Aorta (tissue), 5 donors: ENCODE results near the gene RNASE11. TPM values are rescaled to one million over a fixed set of nuclear protein-coding genes. Genes with fewer than 3 reads are reported as not detected.

Source experiments
- ATAC-seq: fragments of 200-7000 bp; cut with Tn5 transposase; one replicate; pipeline ENCODE4 v1.9.1; 2022; ENCODE audit warnings: moderate library complexity; ENCODE audit not compliant: low FRiP score
- DNase-seq, 2 donors: peaks; one replicate each; pipeline ENCODE4 v3.0.0-alpha.2; 2020
- H3K27ac ChIP-seq, 2 donors: one replicate each; pipeline ENCODE4 v1.5.1; 2013; ENCODE audit warnings: low read length in 2 of 2, mild to moderate bottlenecking in 2 of 2, moderate library complexity in 2 of 2, control low read depth in 1 of 2, inconsistent platforms in 1 of 2, low read depth in 1 of 2
- H3K27me3 ChIP-seq, 2 donors: one replicate each; pipeline ENCODE4 v1.6.1; 2013; ENCODE audit warnings: control low read depth in 1 of 2, low read length in 1 of 2, mild to moderate bottlenecking in 1 of 2, moderate library complexity in 1 of 2; ENCODE audit not compliant: insufficient read depth in 2 of 2, control insufficient read depth in 1 of 2
- H3K36me3 ChIP-seq, 2 donors: one replicate each; pipeline ENCODE4 v1.6.1; 2013; ENCODE audit warnings: control low read depth in 1 of 2, low read length in 1 of 2, mild to moderate bottlenecking in 1 of 2; ENCODE audit not compliant: insufficient read depth in 2 of 2, control insufficient read depth in 1 of 2
- H3K4me1 ChIP-seq, 2 donors: one replicate each; pipeline ENCODE4 v1.6.1; 2013; ENCODE audit warnings: low read length in 2 of 2, control low read depth in 1 of 2, mild to moderate bottlenecking in 1 of 2, moderate library complexity in 1 of 2; ENCODE audit not compliant: insufficient read depth in 2 of 2, control insufficient read depth in 1 of 2
- H3K4me3 ChIP-seq, 2 donors: one replicate each; pipeline ENCODE4 v1.5.1; 2013; ENCODE audit warnings: low read length in 2 of 2, control low read depth in 1 of 2, mild to moderate bottlenecking in 1 of 2
- H3K9me3 ChIP-seq: one replicate; pipeline ENCODE4 v1.6.1; 2013; ENCODE audit warnings: mild to moderate bottlenecking, low read length; ENCODE audit not compliant: control insufficient read depth
- WGBS, 2 donors: extraction: QIAGEN DNeasy Blood & Tissue Kit; methylation state at CpG; one replicate each; pipeline ENCODE4 v1.1.7; 2013; 5-methylcytosine and 5-hydroxymethylcytosine counted together
- intact Hi-C, 2 donors: fragments of 100-400 bp; cut with DNase I; formaldehyde crosslinking; loops; one replicate each; pipeline versions ENCODE4 v1.14.2 to v1.15.0; 2022
- long read RNA-seq, 2 donors: library from polyadenylated mRNA; unstranded; transcript quantifications; one replicate each; pipeline ENCODE4 v2.0.0, GENCODE V29; 2020 to 2021
- polyA plus RNA-seq, 2 donors: library from polyadenylated mRNA; stranded (reverse); fragments of 200-250 nt; gene quantifications; one replicate each; pipeline ENCODE4 v1.2.3, GENCODE V29; 2013
- total RNA-seq, 2 donors: library from RNA; stranded (reverse); fragmentation: NEBNext Ultra II Directional; extraction: Animal tissue kit (Norgen Biotek cat#: 25700); gene quantifications; one replicate each; pipeline ENCODE4 v1.2.1, GENCODE V29; 2021
- donor health status: healthy with polysubstance abuse.
- donor health status: Bipolar disorder and iron deficiency.
- donor health status: DM: no; HTN: no; CAD: no.
- donor health status: DM: no; HTN: no; CAD: no.
- donor health status: DM: yes; HTN: yes; CAD: no.

Gene RNASE11
- total RNA-seq = not detected
- polyA plus RNA-seq = not detected
- long read RNA-seq, donor 1 = 0 reads
- long read RNA-seq, donor 2 = 0 reads

DNA sequence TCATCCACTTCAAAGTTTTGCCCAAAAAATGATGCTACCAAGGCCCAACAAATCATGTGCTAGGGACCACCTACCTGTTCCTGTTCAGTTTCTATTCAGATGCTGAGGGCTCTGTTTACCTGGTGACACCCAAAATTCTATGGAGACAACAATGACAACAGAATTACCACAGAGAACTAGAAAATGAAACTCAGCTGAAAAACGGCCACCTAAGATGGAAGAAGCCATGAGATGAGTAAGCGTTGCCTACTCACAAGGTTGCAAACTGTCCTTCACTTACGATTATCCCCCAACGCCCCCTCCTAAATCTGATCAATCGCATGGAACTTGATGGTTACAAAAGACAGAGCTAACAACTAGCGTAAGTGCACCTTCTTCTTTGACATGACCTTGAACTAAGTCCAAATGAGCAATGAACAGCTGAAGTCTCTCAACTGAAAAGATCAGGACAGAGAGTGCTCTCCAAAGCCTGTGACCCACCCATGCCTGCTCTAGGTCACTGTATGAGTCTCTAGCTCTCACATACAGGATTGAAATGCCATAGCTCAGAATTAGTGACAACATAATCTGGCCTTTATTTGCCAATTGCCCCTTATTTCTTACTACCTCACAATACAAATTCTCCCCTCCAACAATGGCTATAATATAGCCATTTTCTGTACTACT is at the start of gene RNASE11:
Gene RNASE11, minus strand, starts transcription at position 513 of the 666 bp plus-strand sequence.
- DNase-seq (no peak), ATAC-seq (no peak)
- peaks cover 0 to 2% of the 10 kb centered on the region in 2 donors for H3K27me3 ChIP-seq
- 85 to 90% methylated on average over 6 of the region's 6 CpGs for WGBS, 2 donors
- no peaks in the 10 kb centered on the region for H3K9me3 ChIP-seq
- no peaks in the 10 kb centered on the region for H3K4me1 ChIP-seq
- H3K4me3 ChIP-seq = no peak within 1 kb of the TSS
- no peak within 1 kb of the TSS for H3K27ac ChIP-seq
- intact Hi-C loops = no loop called here
- no peaks in the 10 kb centered on the region for H3K36me3 ChIP-seq

DNA sequence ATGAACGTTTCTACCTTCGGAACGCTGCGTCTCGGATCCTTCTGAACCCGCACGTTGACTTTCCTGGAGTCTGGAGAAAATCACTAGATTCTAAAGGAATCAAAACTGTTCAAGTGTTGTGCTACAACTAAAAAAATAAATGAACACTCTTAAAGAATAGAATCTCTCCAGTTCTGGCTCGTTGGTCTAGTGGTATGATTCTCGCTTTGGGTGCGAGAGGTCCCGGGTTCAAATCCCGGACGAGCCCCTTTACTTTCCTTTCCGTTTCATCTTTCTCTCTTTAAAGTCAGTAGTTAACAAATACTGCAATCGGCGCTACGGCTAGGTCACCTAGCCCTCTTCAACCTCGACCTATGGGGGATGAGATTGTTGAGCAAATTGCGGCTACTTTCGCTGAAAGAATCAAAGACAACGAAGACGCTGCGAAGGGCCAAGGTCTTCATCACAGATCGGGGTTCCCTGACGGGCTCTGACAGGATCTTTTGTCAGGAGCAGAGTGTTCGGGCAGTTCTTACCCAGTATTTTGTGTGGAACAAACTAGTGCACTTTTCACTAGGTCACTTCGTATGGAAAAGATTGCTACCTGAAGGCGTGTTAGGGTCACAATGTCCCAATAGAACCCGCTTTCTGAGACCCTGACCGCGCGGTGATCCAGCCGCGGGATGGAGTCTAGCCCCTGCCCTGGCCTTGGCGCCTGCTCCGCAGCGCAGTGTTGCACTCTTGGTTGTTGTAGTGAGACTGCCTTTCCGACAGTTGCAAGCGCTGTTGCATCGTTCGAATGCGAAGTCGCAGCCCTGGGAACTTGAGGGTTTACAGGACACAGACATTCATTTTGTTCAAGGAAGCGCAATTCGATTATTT is 45.3 kb upstream of the RNASE11 start:
- intact Hi-C loops = loop anchor here in 1 of 2 donors (5.0 kb wide), 1 partner anchor 49 kb away; the partner anchor contains the start of gene RNASE4
- Histone ChIP-seq H3K9me3 (no peaks in the 10 kb centered on the region), H3K36me3 (no peaks in the 10 kb centered on the region), H3K4me3 (no peak overlapping the region), H3K27ac (no peak overlapping the region), H3K27me3 (no peaks in the 10 kb centered on the region), H3K4me1 (no peaks in the 10 kb centered on the region)
- WGBS, 2 donors = 3 to 4% methylated on average over 45 of the region's 45 CpGs
- DNase-seq = no peak
- peak; percentile 70 for ATAC-seq

DNA sequence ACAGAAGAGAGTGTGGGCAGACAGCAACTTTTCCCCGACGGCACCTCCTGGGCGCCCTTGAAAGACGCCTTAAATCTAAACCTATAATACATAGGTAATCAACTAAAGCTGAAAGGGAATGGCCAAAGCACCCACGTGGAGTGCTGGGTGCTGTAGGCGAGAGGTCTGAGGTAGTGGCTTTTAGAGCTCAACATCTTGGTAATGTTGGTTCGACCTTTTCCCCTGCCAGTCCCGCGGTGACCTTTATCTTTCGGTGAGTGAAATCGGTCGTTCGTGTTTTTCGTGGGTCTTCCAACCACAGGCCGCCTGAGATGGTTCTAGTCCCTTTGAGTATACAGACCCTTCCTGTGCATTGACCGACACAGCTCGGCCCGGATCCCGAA is 44.6 kb upstream of the RNASE11 start:
- no peak for ATAC-seq

DNA sequence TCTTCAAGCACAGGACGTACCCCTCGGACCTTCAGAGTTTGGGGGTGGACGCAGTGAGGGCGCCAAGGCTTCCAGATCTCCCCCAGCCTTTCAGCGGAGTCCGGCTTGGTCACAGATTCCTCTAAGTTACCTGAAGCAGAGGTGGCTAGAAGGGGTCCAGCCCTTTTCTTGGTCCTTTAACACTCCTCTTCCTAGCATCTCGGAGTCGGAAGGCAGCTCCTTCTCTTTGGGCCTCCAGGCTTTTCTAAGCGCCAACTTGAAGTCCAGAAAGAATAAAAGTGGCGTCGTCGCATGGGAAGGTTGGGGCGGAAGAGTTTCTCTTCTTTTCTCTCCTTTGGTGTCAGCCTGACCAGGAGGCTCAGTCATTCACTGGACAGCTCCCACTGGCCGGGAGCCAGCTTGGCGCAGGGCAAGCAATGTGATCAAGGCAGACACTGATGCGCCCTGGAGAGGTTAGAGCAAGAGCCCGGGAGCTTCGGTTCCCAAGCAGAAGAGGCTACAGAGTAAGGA is 44.1 kb upstream of the RNASE11 start:
- Histone ChIP-seq H3K36me3 (no peaks in the 10 kb centered on the region), H3K4me3 (peak overlapping the region in 1 of 2 donors; percentile 23), H3K9me3 (no peaks in the 10 kb centered on the region), H3K4me1 (no peaks in the 10 kb centered on the region), H3K27ac (no peak overlapping the region), H3K27me3 (no peaks in the 10 kb centered on the region)
- intact Hi-C loops = loop anchor here (2.0 to 5.0 kb wide), 2 partner anchors 19 to 50 kb away; partner anchors contain the start of gene RNASE4 (in 1 of the 2)
- WGBS, 2 donors = 1% methylated on average over 18 of the region's 18 CpGs
- ATAC-seq (peak; percentile 71), DNase-seq (peak; percentile 80 to 88)

More for the DNA sequence above, 44.6 kb upstream of the RNASE11 start:
- intact Hi-C loops = loop anchor here in 1 of 2 donors (5.0 kb wide), 1 partner anchor 50 kb away; the partner anchor contains the start of gene RNASE4
- no peaks in the 10 kb centered on the region for H3K9me3 ChIP-seq
- no peak overlapping the region for H3K27ac ChIP-seq
- no peak overlapping the region for H3K4me3 ChIP-seq
- DNase-seq = no peak
- no peaks in the 10 kb centered on the region for H3K36me3 ChIP-seq
- no peaks in the 10 kb centered on the region for H3K27me3 ChIP-seq
- 1 to 2% methylated on average over 19 of the region's 19 CpGs for WGBS, 2 donors
- H3K4me1 ChIP-seq = no peaks in the 10 kb centered on the region

DNA sequence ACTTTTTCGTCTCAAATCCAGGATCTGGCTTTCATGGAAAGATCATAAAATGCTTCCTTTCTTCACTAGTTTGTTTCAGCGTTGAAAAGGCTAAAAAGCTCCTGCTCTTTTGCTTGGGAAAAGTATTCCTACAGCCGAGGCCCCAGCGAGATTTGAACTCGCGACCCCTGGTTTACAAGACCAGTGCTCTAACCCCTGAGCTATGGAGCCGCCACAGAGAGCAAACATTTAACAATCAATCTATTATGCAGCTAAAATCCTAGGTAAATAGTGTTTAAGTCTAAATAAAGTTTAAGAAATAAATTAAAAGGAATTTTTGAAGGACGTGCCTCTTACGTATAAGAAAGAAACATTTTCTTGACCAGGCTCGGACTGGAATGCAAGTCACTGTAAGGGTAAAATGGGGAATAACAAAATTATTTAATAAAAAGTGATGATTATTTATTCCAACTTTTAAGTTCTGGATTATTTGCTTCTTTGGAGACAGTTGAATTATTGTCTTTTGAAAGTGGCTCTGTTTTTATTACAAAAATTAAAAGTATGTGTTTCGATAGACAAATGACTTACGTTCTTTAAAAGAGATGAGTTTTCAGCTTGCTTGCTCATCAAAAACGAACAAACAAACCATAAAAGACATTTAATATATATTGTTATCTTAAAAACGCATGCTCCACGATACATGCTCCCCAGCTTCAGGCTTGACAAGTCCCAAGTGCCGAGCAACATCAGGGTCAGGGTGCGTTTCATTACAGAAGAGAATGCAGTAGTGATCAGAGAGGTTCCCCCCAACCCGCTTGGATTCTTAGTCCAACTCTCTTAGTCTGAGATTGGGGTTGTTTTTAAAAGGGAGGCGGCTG is 43.5 kb upstream of the RNASE11 start:
- ATAC-seq = peak; percentile 72
- WGBS, 2 donors = 2 to 3% methylated on average over 19 of the region's 19 CpGs
- Histone ChIP-seq H3K4me3 (peak overlapping the region; percentile 23 to 29), H3K9me3 (no peaks in the 10 kb centered on the region), H3K27ac (no peak overlapping the region), H3K36me3 (no peaks in the 10 kb centered on the region), H3K4me1 (no peaks in the 10 kb centered on the region), H3K27me3 (no peaks in the 10 kb centered on the region)
- no peak for DNase-seq
- intact Hi-C loops = loop anchor here (2.0 to 5.0 kb wide), 2 partner anchors 18 to 51 kb away; partner anchors contain the start of gene RNASE4 (in 1 of the 2)

DNA sequence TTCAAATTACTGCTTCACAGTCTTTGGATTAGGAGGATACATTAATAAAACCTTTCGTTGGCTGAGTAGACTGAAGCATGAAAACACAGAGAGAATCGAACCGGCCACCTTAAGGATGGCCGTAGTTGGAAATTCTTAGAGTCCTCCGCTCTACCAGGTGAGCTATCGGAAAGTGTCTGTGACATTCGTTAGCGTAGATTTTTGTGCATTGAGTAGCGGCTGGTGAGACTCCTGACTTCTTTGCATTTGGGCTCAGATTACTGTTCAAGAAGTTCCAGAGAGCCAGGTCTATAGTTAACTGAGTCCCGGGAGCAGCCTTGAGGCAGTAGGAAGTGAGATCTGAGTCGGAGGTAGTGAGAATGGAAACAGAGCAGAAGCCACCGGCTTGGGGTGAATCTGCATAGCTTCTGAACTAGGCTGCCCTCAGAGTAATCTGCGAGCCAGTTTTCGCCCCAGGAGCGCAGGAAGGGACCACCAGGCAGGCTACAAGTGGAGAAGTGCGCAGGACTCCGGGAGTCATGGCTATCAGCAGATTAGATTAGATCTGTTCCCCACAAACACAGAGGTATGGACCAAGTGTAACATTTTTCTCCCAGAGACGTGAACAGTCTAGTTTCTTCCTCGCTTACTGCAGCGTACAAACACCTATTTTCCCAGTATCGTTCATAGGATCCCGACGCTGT is 42.7 kb upstream of the RNASE11 start:
- DNase-seq (no peak), ATAC-seq (no peak)
- Histone ChIP-seq H3K27me3 (no peaks in the 10 kb centered on the region), H3K4me3 (peak overlapping the region in 1 of 2 donors; percentile 29), H3K36me3 (no peaks in the 10 kb centered on the region), H3K9me3 (no peaks in the 10 kb centered on the region), H3K4me1 (no peaks in the 10 kb centered on the region), H3K27ac (no peak overlapping the region)
- intact Hi-C loops = loop anchor here (2.0 to 5.0 kb wide), 2 partner anchors 18 to 52 kb away; partner anchors contain the start of gene RNASE4 (in 1 of the 2)
- 2 to 5% methylated on average over 23 of the region's 23 CpGs for WGBS, 2 donors

DNA sequence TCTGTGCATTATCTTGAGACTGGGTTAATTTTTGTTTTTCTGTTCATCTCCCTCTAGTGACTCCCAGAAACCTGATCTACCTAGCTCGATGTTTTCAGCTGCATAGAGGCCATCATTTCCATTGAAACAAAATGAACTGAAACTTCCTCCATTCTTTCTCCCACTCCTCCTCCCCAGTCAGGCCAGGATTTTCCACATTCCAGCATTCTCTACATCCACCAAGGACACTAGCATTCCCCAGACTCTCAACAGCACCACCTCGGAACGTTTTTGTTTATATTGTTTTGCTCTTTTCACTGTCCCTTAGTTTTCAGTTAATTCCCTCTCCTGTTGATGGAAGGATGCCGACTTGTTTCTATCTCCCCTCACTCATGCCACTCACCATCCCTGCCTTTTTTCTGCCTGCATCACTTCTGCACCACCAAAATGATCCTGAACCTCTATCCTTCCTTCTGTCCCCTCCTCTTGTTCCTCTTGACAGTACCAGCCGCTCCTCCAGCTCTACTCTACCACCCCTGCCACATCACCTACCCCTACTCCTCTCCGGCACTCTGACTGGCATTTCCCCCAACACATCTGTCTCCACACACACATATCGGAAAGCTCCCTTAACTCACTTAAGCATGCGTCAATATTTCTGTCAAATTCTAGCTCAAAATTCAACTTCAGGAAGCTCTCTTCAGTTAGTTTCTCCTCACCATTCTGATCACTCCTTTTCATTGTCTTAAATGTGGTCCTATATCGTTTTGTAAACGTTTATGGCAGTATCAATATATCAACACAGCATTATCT is 40.5 kb upstream of the RNASE11 start:
- Histone ChIP-seq H3K36me3 (no peaks in the 10 kb centered on the region), H3K4me3 (no peak overlapping the region), H3K4me1 (no peaks in the 10 kb centered on the region), H3K27ac (no peak overlapping the region), H3K27me3 (no peaks in the 10 kb centered on the region), H3K9me3 (no peaks in the 10 kb centered on the region)
- DNase-seq (no peak), ATAC-seq (no peak)
- intact Hi-C loops = loop anchor here in 1 of 2 donors (5.0 kb wide), 1 partner anchor 54 kb away; the partner anchor contains the start of gene RNASE4
- 37 to 52% methylated on average over 10 of the region's 10 CpGs for WGBS, 2 donors
